ENCODE results near the gene TSR1.

DNA sequence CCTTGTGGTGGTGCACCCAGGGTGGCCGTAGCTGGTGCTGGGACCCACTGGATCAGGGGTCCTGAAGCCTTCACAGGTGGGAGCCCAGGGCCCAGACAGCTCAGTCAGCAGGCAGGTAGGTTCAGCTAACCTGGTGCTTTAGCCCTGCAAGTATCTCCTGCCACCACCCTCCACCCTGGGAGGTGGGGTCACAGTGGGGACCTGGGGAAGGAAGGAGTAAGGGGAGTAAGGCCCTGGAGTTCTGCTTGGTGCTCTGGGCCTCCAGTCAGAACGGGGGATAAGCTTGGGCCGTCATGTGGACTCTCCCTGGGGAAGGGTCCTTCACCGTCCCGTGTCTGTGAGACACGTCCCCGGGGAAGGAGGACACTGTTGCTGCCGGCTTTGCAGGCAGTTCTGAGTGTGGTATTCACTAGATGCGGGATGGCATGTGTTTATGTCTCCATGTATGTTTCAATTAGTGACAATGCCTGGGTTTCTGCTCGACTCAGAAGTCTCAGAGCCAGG lies 21.7 kb upstream of the TSR1 start:
- TF ChIP-seq, protein P1, sequence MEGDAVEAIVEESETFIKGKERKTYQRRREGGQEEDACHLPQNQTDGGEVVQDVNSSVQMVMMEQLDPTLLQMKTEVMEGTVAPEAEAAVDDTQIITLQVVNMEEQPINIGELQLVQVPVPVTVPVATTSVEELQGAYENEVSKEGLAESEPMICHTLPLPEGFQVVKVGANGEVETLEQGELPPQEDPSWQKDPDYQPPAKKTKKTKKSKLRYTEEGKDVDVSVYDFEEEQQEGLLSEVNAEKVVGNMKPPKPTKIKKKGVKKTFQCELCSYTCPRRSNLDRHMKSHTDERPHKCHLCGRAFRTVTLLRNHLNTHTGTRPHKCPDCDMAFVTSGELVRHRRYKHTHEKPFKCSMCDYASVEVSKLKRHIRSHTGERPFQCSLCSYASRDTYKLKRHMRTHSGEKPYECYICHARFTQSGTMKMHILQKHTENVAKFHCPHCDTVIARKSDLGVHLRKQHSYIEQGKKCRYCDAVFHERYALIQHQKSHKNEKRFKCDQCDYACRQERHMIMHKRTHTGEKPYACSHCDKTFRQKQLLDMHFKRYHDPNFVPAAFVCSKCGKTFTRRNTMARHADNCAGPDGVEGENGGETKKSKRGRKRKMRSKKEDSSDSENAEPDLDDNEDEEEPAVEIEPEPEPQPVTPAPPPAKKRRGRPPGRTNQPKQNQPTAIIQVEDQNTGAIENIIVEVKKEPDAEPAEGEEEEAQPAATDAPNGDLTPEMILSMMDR (conservative IDR thresholded peaks at IDR 0.05; ENCODE audit: low read depth, low read length), result no peak
- no peak for TF ChIP-seq EZH2 (IDR thresholded peaks at IDR 0.05; ENCODE audit: low read length, unreplicated experiment)

All from PC-3 (cell line).